OCI-LY3 (cell line): Measurements from ENCODE around the gene PCNX2.

Experiments used
- H2AFZ ChIP-seq: fragments of 200-600, 300-600 bp; shearing (Covaris generic); 2 replicates; pipeline ENCODE4 v1.6.0; 2014; ENCODE audit warnings: antibody characterized with exemption, low read depth, low read length
- H3K27ac ChIP-seq: fragments of 200-600, 300-600 bp; sonication (generic); 2 replicates; pipeline ENCODE4 v1.5.1; 2014; ENCODE audit warnings: mild to moderate bottlenecking, low read length, moderate library complexity, mixed read lengths
- H3K27me3 ChIP-seq: fragments of 200-600, 300-600 bp; sonication (generic); 2 replicates; pipeline ENCODE4 v1.6.1; 2014; ENCODE audit warnings: low read depth, low read length, mixed read lengths
- H3K36me3 ChIP-seq: fragments of 200-600, 300-600 bp; sonication (generic); replicated peaks from 2 replicates; pipeline ENCODE3; 2014; ENCODE audit warnings: low read depth, low read length, mixed read lengths
- H3K4me1 ChIP-seq: fragments of 300-600, 200-600 bp; sonication (generic); 2 replicates; pipeline ENCODE4 v1.6.1; 2014; ENCODE audit warnings: low read length, mixed read lengths
- H3K4me2 ChIP-seq: fragments of 200-600, 300-600 bp; sonication (generic); 2 replicates; pipeline ENCODE4 v1.6.1; 2014; ENCODE audit warnings: low read length, mixed read lengths
- H3K4me3 ChIP-seq: fragments of 300-600, 200-600 bp; sonication (generic); 2 replicates; pipeline ENCODE4 v1.5.1; 2014; ENCODE audit warnings: antibody characterized with exemption, mild to moderate bottlenecking, low read length, moderate library complexity
- H3K79me2 ChIP-seq: fragments of 300-600, 200-600 bp; shearing (Covaris generic); 2 replicates; pipeline ENCODE4 v1.6.1; 2014; ENCODE audit warnings: mild to moderate bottlenecking, low read length, mixed read lengths
- H3K9ac ChIP-seq: fragments of 300-600, 200-600 bp; shearing (Covaris generic); 2 replicates; pipeline ENCODE4 v1.6.0; 2014; ENCODE audit warnings: mild to moderate bottlenecking, low read length, moderate library complexity
- H3K9me3 ChIP-seq: fragments of 200-600, 300-600 bp; shearing (Covaris generic); 2 replicates; pipeline ENCODE4 v1.6.1; 2014; ENCODE audit warnings: low read length, mixed read lengths; ENCODE audit not compliant: insufficient read depth
- H4K20me1 ChIP-seq: fragments of 200-600, 300-600 bp; sonication (generic); 2 replicates; pipeline ENCODE4 v1.6.1; 2016; ENCODE audit warnings: low read length, mixed read lengths; ENCODE audit not compliant: insufficient read depth
- CTCF ChIP-seq: fragments of 200-600, 300-600 bp; sonication (generic); IDR thresholded peaks from 2 replicates; pipeline ENCODE4 v1.5.1; 2014; ENCODE audit warnings: antibody characterized with exemption, low read length, low read depth
- EZH2phosphoT487 ChIP-seq: fragments of 200-600 bp; shearing (Covaris generic); IDR thresholded peaks from 2 replicates; pipeline ENCODE4 v1.6.1; 2018; ENCODE audit warnings: antibody characterized with exemption, mixed run types, low read depth

Gene PCNX2

DNA sequence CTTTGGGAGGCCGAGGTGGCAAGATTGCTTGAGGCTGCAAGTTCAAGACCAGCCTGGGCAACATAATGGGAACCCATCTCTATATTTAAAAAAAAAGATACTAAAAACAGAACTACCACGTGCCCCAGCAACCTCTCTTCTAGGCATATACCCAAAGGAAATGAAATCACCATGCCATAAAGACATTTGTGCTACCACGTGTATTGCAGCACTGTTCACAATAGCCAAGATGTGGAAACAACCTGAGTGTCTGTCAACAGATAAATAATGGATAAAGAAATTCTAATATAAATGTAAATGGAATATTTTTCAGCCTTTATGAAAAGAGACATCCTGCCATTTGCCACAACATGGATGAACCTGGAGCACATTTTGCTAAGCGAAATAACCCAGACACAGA, 128.6 kb downstream of the PCNX2 start:
- H3K36me3 ChIP-seq = peaks cover 14% of the 10 kb centered on the region
- H3K27ac ChIP-seq = no peak overlapping the region
- no peaks in the 10 kb centered on the region for H4K20me1 ChIP-seq
- no peaks in the 10 kb centered on the region for H3K79me2 ChIP-seq
- H3K4me2 ChIP-seq = no peak overlapping the region
- no peak overlapping the region for H2AFZ ChIP-seq
- TF ChIP-seq EZH2phosphoT487 (no peak), CTCF (no peak)
- peaks cover 11% of the 10 kb centered on the region; the same call in 1 of the 2 replicates for H3K9me3 ChIP-seq
- no peaks in the 10 kb centered on the region for H3K4me1 ChIP-seq
- no peaks in the 10 kb centered on the region for H3K27me3 ChIP-seq
- no peak overlapping the region for H3K9ac ChIP-seq
- H3K4me3 ChIP-seq = no peak overlapping the region

DNA sequence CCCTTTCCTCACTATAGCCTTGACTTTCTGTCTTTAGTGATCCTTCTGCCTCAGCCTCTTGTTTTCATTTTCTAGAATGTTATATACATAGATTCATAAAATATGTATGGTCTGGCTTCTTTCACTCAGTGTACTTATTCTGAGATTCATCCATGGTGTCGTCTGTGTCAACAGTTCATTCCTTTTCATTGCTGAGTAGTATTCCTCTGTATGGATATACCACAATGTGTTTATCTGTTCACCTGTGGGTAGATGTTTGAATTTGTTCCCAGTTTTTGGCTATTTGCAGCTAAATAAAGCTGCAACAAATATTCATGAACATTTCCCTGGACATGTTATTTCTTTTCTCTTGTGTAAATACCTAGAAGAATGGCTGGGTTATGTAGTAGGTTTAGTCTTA, 131.8 kb downstream of the PCNX2 start:
- Histone ChIP-seq H3K27me3 (no peaks in the 10 kb centered on the region), H3K9ac (no peak overlapping the region), H3K4me1 (no peaks in the 10 kb centered on the region), H3K36me3 (peaks cover 6% of the 10 kb centered on the region), H2AFZ (no peak overlapping the region), H3K4me3 (no peak overlapping the region), H4K20me1 (no peaks in the 10 kb centered on the region), H3K9me3 (peaks cover 6% of the 10 kb centered on the region; the same call in 1 of the 2 replicates), H3K27ac (no peak overlapping the region), H3K79me2 (no peaks in the 10 kb centered on the region), H3K4me2 (no peak overlapping the region)
- TF ChIP-seq CTCF (no peak), EZH2phosphoT487 (no peak)

DNA sequence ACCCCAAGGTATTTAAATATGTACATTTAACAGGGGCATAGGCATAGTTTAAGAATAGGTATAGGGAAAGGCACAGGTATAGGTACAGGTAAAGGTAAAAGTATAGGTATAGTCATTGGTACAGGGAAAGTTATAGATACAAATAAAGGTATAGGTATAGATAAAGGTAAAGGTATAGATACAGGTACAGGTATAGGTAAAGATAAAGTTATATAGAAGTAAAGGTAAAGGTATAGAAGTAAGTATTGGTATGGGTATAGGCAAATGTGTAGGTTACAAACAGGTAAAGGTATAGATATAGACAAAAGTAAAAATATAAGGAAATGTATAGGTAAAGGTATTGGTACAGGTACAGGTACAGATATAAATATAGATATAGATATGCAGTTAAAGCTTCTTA, 137.2 kb downstream of the PCNX2 start:
- Histone ChIP-seq H3K27ac (no peak overlapping the region), H3K4me2 (no peak overlapping the region), H3K9ac (no peak overlapping the region), H3K4me3 (no peak overlapping the region), H4K20me1 (no peaks in the 10 kb centered on the region), H3K9me3 (no peaks in the 10 kb centered on the region), H3K4me1 (no peaks in the 10 kb centered on the region), H3K27me3 (no peaks in the 10 kb centered on the region), H3K79me2 (no peaks in the 10 kb centered on the region), H3K36me3 (peaks cover 3% of the 10 kb centered on the region), H2AFZ (no peak overlapping the region)
- TF ChIP-seq EZH2phosphoT487 = no peak
- no peak for TF ChIP-seq CTCF

GRCh38 chr1:233157245-233157644, 138.3 kb downstream of the PCNX2 start:
- Histone ChIP-seq H4K20me1 (no peaks in the 10 kb centered on the region), H3K27ac (no peak overlapping the region), H3K79me2 (no peaks in the 10 kb centered on the region), H3K4me2 (no peak overlapping the region), H3K27me3 (no peaks in the 10 kb centered on the region), H2AFZ (no peak overlapping the region), H3K4me3 (no peak overlapping the region), H3K36me3 (peaks cover 3% of the 10 kb centered on the region), H3K9ac (no peak overlapping the region), H3K4me1 (no peaks in the 10 kb centered on the region), H3K9me3 (no peaks in the 10 kb centered on the region)
- TF ChIP-seq CTCF (no peak), EZH2phosphoT487 (no peak)
